HEK293 (cell line): Measurements from ENCODE around the gene OXSR1.

Experiments
- CTCF ChIA-PET: fragments of 350-600 bp; formaldehyde crosslinking; extraction: SDS; loops from one replicate; lab custom pipeline; 2021; ENCODE audit warnings: antibody characterized with exemption; lab: Yijun Ruan, JAX
- POLR2A ChIA-PET: fragments of 300-600 bp; formaldehyde crosslinking; extraction: SDS; loops from one replicate; lab custom pipeline; 2020; ENCODE audit warnings: antibody characterized with exemption, inconsistent platforms; lab: Yijun Ruan, JAX
- H3K27ac ChIP-seq: fragments of 200-500 bp; sonication (Bioruptor generic); 2 replicates; pipeline ENCODE4 v1.5.1; 2014; ENCODE audit warnings: low read depth, low read length, control low read depth, inconsistent platforms; ENCODE audit errors: extremely low read depth
- H3K36me3 ChIP-seq, 2 experiments: fragments of 200-500 bp in 1 of 2; sonication (Bioruptor generic) in 1 of 2; 1 replicate in 1 of 2; 2 replicates in 1 of 2; pipeline ENCODE4 v1.5.1; 2014 to 2017; ENCODE audit warnings: inconsistent platforms in 2 of 2, low read length in 2 of 2; ENCODE audit not compliant: control insufficient read depth in 2 of 2, insufficient read depth in 1 of 2
- H3K4me1 ChIP-seq: fragments of 200-500 bp; sonication (Bioruptor generic); 2 replicates; pipeline ENCODE4 v1.5.1; 2014; ENCODE audit warnings: mild to moderate bottlenecking, low read length, inconsistent platforms; ENCODE audit not compliant: control insufficient read depth, insufficient read depth
- H3K4me3 ChIP-seq: 2 replicates; pipeline ENCODE4 v1.5.1; 2011; ENCODE audit warnings: low read depth, mild to moderate bottlenecking, control low read depth, low read length, moderate library complexity
- H3K9me3 ChIP-seq: fragments of 200-500 bp; sonication (Bioruptor generic); 2 replicates; pipeline ENCODE4 v1.5.1; 2014; ENCODE audit warnings: low read depth, low read length, inconsistent platforms; ENCODE audit not compliant: control insufficient read depth, insufficient read depth
- HOXD13 ChIP-seq: sonication (generic); formaldehyde crosslinking; IDR thresholded peaks from 2 replicates; pipeline ENCODE4 v1.8.0; 2022; ENCODE audit warnings: missing genetic modification reagents, borderline replicate concordance
- KLF7 ChIP-seq: fragments of 450-650 bp; formaldehyde crosslinking; IDR thresholded peaks from 2 replicates; pipeline ENCODE4 v1.5.1; 2016; ENCODE audit warnings: missing biosample characterization, missing genetic modification characterization, borderline replicate concordance
- MEIS1 ChIP-seq: sonication (generic); formaldehyde crosslinking; IDR thresholded peaks from 2 replicates; pipeline ENCODE4 v1.8.1; 2022; ENCODE audit warnings: missing genetic modification reagents, mild to moderate bottlenecking, borderline replicate concordance
- PRDM1 ChIP-seq: fragments of 450-650 bp; formaldehyde crosslinking; IDR thresholded peaks from 2 replicates; pipeline ENCODE4; 2016; ENCODE audit warnings: missing biosample characterization, missing genetic modification characterization
- REST ChIP-seq: fragments of 450-650 bp; formaldehyde crosslinking; IDR thresholded peaks from 2 replicates; pipeline ENCODE4 v1.5.1; 2016; ENCODE audit warnings: missing biosample characterization, missing genetic modification characterization
- SP7 ChIP-seq: fragments of 450-650 bp; formaldehyde crosslinking; IDR thresholded peaks from 2 replicates; pipeline ENCODE4 v1.5.1; 2016; ENCODE audit warnings: missing biosample characterization, missing genetic modification characterization
- ZBTB1 ChIP-seq: fragments of 450-650 bp; formaldehyde crosslinking; IDR thresholded peaks from 2 replicates; pipeline ENCODE4 v1.5.1; 2016; ENCODE audit warnings: missing biosample characterization, missing genetic modification characterization
- ZBTB17 ChIP-seq: fragments of 450-650 bp; formaldehyde crosslinking; IDR thresholded peaks from 2 replicates; pipeline ENCODE4 v1.5.1; 2016; ENCODE audit warnings: missing biosample characterization, missing genetic modification characterization
- ZBTB48 ChIP-seq: fragments of 450-650 bp; formaldehyde crosslinking; IDR thresholded peaks from 2 replicates; pipeline ENCODE4 v1.5.1; 2016; ENCODE audit warnings: missing biosample characterization, missing genetic modification characterization
- ZFP69B ChIP-seq: fragments of 450-650 bp; formaldehyde crosslinking; IDR thresholded peaks from 2 replicates; pipeline ENCODE4 v1.5.1; 2016; ENCODE audit warnings: missing biosample characterization, missing genetic modification characterization
- ZNF114 ChIP-seq: fragments of 450-650 bp; formaldehyde crosslinking; IDR thresholded peaks from 2 replicates; pipeline ENCODE4 v1.5.0; 2017; ENCODE audit warnings: missing biosample characterization, missing genetic modification characterization
- ZNF140 ChIP-seq: fragments of 450-650 bp; formaldehyde crosslinking; IDR thresholded peaks from 2 replicates; pipeline ENCODE4 v1.5.1; 2016; ENCODE audit warnings: missing biosample characterization, missing genetic modification characterization
- ZNF157 ChIP-seq: fragments of 450-650 bp; formaldehyde crosslinking; IDR thresholded peaks from 2 replicates; pipeline ENCODE4 v1.5.1; 2016; ENCODE audit warnings: missing biosample characterization, missing genetic modification characterization
- ZNF214 ChIP-seq: fragments of 450-650 bp; formaldehyde crosslinking; IDR thresholded peaks from 2 replicates; pipeline ENCODE4 v1.5.1; 2017; ENCODE audit warnings: missing biosample characterization, mild to moderate bottlenecking, missing genetic modification characterization, borderline replicate concordance
- ZNF24 ChIP-seq: fragments of 450-650 bp; formaldehyde crosslinking; IDR thresholded peaks from 2 replicates; pipeline ENCODE4 v1.5.1; 2016; ENCODE audit warnings: missing biosample characterization, missing genetic modification characterization
- ZNF266 ChIP-seq: fragments of 450-650 bp; formaldehyde crosslinking; IDR thresholded peaks from 2 replicates; pipeline ENCODE4 v1.5.1; 2016; ENCODE audit warnings: missing biosample characterization, missing genetic modification characterization, low read depth
- ZNF341 ChIP-seq: fragments of 450-650 bp; formaldehyde crosslinking; IDR thresholded peaks from 2 replicates; pipeline ENCODE4; 2016; ENCODE audit warnings: low read depth, missing biosample characterization, missing genetic modification characterization
- ZNF394 ChIP-seq: fragments of 450-650 bp; formaldehyde crosslinking; IDR thresholded peaks from 2 replicates; pipeline ENCODE4 v1.5.1; 2016; ENCODE audit warnings: missing biosample characterization, missing genetic modification characterization, mild to moderate bottlenecking, moderate library complexity, borderline replicate concordance
- ZNF501 ChIP-seq: fragments of 450-650 bp; formaldehyde crosslinking; IDR thresholded peaks from 2 replicates; pipeline ENCODE4 v1.5.1; 2016; ENCODE audit warnings: missing biosample characterization, missing genetic modification characterization
- ZNF514 ChIP-seq: fragments of 450-650 bp; formaldehyde crosslinking; IDR thresholded peaks from 2 replicates; pipeline ENCODE4 v1.5.1; 2016; ENCODE audit warnings: missing biosample characterization, missing genetic modification characterization
- ZNF558 ChIP-seq: fragments of 450-650 bp; formaldehyde crosslinking; IDR thresholded peaks from 2 replicates; pipeline ENCODE4 v1.5.1; 2016; ENCODE audit warnings: missing biosample characterization, missing genetic modification characterization
- ZNF571 ChIP-seq: fragments of 450-650 bp; formaldehyde crosslinking; IDR thresholded peaks from 2 replicates; pipeline ENCODE4 v1.5.0; 2017; ENCODE audit warnings: missing biosample characterization, missing genetic modification characterization
- ZNF580 ChIP-seq: fragments of 450-650 bp; formaldehyde crosslinking; IDR thresholded peaks from 2 replicates; pipeline ENCODE4 v1.5.1; 2016; ENCODE audit warnings: missing biosample characterization, missing genetic modification characterization
- ZNF624 ChIP-seq: fragments of 450-650 bp; formaldehyde crosslinking; IDR thresholded peaks from 2 replicates; pipeline ENCODE4 v1.5.1; 2017; ENCODE audit warnings: missing biosample characterization, missing genetic modification characterization
- ZNF692 ChIP-seq: fragments of 450-650 bp; formaldehyde crosslinking; IDR thresholded peaks from 2 replicates; pipeline ENCODE4 v1.5.1; 2016; ENCODE audit warnings: missing biosample characterization, missing genetic modification characterization
- ZNF76 ChIP-seq: fragments of 450-650 bp; formaldehyde crosslinking; IDR thresholded peaks from 2 replicates; pipeline ENCODE4; 2016; ENCODE audit warnings: low read depth, missing biosample characterization, missing genetic modification characterization, borderline replicate concordance
- ZNF768 ChIP-seq: fragments of 450-650 bp; formaldehyde crosslinking; IDR thresholded peaks from 2 replicates; pipeline ENCODE4 v1.5.1; 2018; ENCODE audit warnings: missing biosample characterization, mild to moderate bottlenecking, missing genetic modification characterization
- TF ChIP-seq, protein P1 (sequence below): fragments of 450-650 bp; formaldehyde crosslinking; optimal IDR thresholded peaks from 2 replicates; pipeline ENCODE3; 2016; ENCODE audit warnings: missing biosample characterization, mild to moderate bottlenecking, missing genetic modification characterization

OXSR1 gene

DNA sequence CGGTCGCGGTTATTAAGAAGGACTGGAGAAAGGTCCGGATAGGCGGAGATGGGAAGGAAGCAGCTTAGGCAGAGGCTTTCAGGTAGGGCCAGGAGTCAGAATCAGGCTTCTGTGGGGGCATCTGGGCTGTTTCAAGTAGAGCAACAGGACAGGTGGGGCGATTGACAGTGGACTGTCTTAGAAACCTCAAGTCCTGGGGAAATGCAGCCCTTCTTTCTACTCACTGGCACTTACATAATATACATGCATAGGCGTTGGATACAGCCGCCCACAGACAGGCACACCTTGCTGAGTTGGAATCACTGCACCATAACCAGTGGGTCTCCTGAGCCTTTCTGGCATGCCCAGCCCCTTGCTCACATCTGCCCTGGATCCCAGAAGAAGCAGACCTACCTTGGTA is 26.1 kb upstream of the OXSR1 start (continued):
- TF ChIP-seq ZBTB1 (tag by site-specific recombination) (no peak), ZNF341 (no peak), ZNF114 (tag by site-specific recombination) (no peak)

- no peaks in the 10 kb centered on the region for H3K4me1 ChIP-seq
- CTCF ChIA-PET: interaction anchor here (1.4 kb wide), 1 partner anchor 206 kb away, joined by 6 read pairs; the partner anchor contains the start of gene XYLB
- H3K27ac ChIP-seq: no peak overlapping the region
- peaks cover 0 to 6% of the 10 kb centered on the region in 2 experiments; a peak in 1 of 3 replicates for H3K36me3 ChIP-seq
- POLR2A ChIA-PET: interaction anchor here (0.6 to 1.4 kb wide), 2 partner anchors 19 to 25 kb away, joined by 3 to 7 read pairs; partner anchors contain the start of gene OXSR1
- TF ChIP-seq ZNF394: no peak
- no peak for TF ChIP-seq ZNF140 (tag by site-specific recombination)
- no peak for TF ChIP-seq ZNF580 (tag by site-specific recombination)
- TF ChIP-seq ZNF214 (tag by site-specific recombination): no peak
- TF ChIP-seq KLF7: no peak
- no peak for TF ChIP-seq SP7
- no peak for TF ChIP-seq ZBTB17 (tag by site-specific recombination)
- no peak for TF ChIP-seq ZNF624
- TF ChIP-seq ZNF558 (tag by site-specific recombination): no peak
- TF ChIP-seq ZNF571: no peak
- TF ChIP-seq MEIS1 (CRISPR knock-in tag): no peak
- TF ChIP-seq ZBTB48 (tag by site-specific recombination): no peak
- no peak for TF ChIP-seq ZNF768 (tag by site-specific recombination)
- TF ChIP-seq ZNF266 (tag by site-specific recombination): no peak
- no peak overlapping the region for H3K4me3 ChIP-seq
- no peaks in the 10 kb centered on the region for H3K9me3 ChIP-seq
Observed at GRCh38 chr3:38139652-38140051, 25.7 kb upstream of the OXSR1 start.

GRCh38 chr3:38140326-38141172 is 24.8 kb upstream of the OXSR1 start:
- H3K36me3 ChIP-seq: no peaks in the 10 kb centered on the region
- ChIA-PET CTCF (no interaction called here), POLR2A (interaction anchor here (1.4 kb wide), 1 partner anchor 25 kb away, joined by 7 read pairs; the partner anchor contains the start of gene OXSR1)
- no peaks in the 10 kb centered on the region for H3K4me1 ChIP-seq
- H3K9me3 ChIP-seq: no peaks in the 10 kb centered on the region
- no peak overlapping the region for H3K27ac ChIP-seq
- no peak overlapping the region for H3K4me3 ChIP-seq
- TF ChIP-seq, protein P1, sequence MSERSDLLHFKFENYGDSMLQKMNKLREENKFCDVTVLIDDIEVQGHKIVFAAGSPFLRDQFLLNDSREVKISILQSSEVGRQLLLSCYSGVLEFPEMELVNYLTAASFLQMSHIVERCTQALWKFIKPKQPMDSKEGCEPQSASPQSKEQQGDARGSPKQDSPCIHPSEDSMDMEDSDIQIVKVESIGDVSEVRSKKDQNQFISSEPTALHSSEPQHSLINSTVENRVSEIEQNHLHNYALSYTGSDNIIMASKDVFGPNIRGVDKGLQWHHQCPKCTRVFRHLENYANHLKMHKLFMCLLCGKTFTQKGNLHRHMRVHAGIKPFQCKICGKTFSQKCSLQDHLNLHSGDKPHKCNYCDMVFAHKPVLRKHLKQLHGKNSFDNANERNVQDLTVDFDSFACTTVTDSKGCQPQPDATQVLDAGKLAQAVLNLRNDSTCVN (tag by site-specific recombination): no peak
- TF ChIP-seq REST (tag by site-specific recombination): no peak
- TF ChIP-seq ZNF514 (tag by site-specific recombination): no peak
- TF ChIP-seq ZNF501 (tag by site-specific recombination): no peak
- no peak for TF ChIP-seq PRDM1 (tag by site-specific recombination)
- TF ChIP-seq ZFP69B: no peak
- no peak for TF ChIP-seq ZNF692 (tag by site-specific recombination)
- no peak for TF ChIP-seq ZNF140 (tag by site-specific recombination)
- no peak for TF ChIP-seq ZNF76 (tag by site-specific recombination)
- TF ChIP-seq HOXD13 (CRISPR knock-in tag): no peak
- TF ChIP-seq ZNF24: no peak
- TF ChIP-seq ZNF157 (tag by site-specific recombination): no peak
